Adipose tissue (tissue), 3 donors: Measurements from ENCODE around the gene NR2F1-AS1. TPM values are rescaled to one million over a fixed set of nuclear protein-coding genes. Genes with fewer than 3 reads are reported as not detected.
"Not testable (repeated sequence)": the region's sequence is repeated elsewhere in the genome, so short reads cannot be mapped to it uniquely, and the experiment has no call there.

ENCODE experiments used
- H3K27ac ChIP-seq: one replicate; pipeline ENCODE4 v1.5.1; 2013; ENCODE audit warnings: low read depth, low read length
- WGBS, 3 donors: extraction: QIAGEN DNeasy Blood & Tissue Kit; methylation state at CpG; one replicate each; pipeline ENCODE4 v1.1.7; 2013; 5-methylcytosine and 5-hydroxymethylcytosine counted together
- polyA plus RNA-seq, 3 donors: library from polyadenylated mRNA; stranded (reverse); fragments of 200-250 nt; gene quantifications; one replicate each; pipeline ENCODE4 v1.2.3, GENCODE V29; 2013
- donor health status: healthy with polysubstance abuse.
- donor health status: Bipolar disorder and iron deficiency.
- donor health status: healthy.

Gene NR2F1-AS1
- polyA plus RNA-seq, 3 donors = 1.5 to 44.1 (median 10.8) TPM

DNA sequence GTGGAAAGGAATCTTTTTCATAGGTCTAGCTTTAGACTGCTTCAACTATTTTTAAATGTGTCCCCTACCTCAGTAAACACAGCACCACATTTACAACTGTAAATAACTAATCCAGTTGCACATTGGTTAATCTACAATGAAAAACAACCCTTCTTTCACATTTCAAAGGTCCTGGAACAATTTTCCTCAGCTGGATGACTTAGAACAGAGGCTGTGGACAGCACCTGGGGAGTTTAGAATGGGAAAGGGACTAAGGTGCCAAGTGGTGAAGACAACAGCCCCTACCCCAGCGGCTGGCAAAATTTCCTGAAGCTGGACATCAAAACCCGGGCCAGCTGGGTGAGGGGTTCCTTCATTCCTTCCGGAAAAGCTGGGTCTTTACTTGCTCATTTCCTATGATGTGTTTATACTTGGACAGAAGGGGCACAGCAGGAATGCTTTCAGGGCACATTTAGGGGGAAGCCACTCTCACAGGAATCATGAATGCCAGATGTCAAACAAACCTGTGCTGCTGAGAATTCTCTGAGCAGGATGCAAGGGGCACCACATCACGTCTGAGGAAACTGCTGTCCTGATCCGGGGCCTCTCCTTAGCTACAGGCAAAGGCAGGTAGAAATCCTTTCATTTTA lies 158.3 kb downstream of the NR2F1-AS1 start:
- 38 to 59% (median 52%) methylated on average over 5 of the region's 5 CpGs for WGBS, 3 donors
- H3K27ac ChIP-seq = no peak overlapping the region

DNA sequence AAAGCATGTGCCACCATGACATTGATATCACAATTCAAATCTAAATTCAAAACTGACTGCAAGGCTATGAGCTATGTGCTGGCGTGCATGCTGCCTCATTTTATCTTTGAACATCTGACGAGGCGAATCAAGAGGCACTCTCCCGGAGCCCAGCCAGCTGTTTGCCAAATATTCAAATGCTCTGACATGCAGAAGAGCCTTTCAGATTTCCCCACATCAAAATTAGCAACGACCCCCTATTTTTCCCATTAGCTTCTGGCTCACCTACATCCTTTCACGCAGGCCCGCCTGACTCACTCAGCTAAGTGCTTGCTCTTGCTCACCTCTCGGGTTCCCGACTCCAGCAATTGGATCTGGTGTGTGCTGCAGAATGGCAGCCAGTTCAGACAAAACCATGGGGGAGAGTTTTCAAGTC lies 159.0 kb downstream of the NR2F1-AS1 start:
- WGBS, 3 donors = 61 to 85% (median 83%) methylated on average over 9 of the region's 9 CpGs
- H3K27ac ChIP-seq = no peak overlapping the region

DNA sequence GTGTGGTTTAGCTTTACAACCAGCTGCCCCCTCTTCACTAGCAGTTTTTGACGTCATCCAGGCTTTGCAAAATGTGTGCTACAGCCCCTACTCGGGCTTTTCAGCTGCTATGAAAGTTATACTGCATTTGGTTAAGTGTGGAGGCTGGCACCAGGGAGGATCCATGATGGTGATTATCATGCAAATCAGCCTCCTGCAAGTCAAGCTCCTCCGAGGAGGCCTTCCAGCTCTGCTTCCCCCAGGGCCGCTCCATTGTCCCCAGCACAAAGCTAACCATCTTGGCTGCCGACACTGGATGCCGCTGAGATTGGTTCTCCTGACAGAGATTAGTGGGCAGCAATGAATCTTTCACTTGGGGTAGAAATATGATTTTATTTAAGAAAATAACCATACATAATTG lies 159.6 kb downstream of the NR2F1-AS1 start:
- WGBS, 3 donors = 77 to 89% (median 83%) methylated on average over 6 of the region's 6 CpGs
- H3K27ac ChIP-seq = no peak overlapping the region

DNA sequence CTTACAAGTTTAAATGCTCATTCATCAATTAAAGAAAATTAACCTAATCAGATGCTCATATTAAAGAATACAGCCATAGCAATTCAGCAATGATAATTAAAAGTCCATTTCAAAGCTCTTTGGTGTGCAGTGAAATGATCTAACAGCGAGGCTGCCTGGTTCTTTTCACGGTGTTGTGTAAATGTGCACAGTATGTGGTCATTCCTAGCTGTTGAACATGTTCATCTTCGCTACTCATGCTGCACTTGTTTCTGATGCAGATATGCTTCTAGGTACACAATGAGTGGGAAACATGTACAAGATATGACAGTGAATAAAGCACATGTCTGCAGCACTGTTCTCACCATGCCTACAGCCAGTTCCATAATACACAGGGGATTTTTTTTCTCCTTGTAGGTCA lies 163.5 kb downstream of the NR2F1-AS1 start:
- 85 to 92% (median 90%) methylated on average over 3 of the region's 3 CpGs for WGBS, 3 donors
- H3K27ac ChIP-seq = no peak overlapping the region

DNA sequence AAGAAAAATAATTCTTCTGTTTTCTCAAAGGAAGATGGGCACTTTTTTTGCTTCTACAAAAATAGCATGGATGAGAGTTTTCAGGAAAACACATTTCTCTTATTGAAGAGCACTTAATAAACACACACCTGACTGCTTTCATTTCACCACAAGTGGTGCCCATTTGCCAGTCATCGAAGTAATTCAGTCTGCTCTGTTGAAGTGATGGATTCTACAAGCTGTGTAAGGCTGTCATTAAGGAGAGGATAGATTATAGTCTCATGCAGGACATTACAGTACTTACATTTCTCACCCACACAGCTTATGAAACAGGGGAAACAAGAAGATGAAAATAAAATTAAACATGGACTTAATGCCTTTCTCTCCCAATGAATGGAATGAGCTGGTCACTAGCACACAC lies 165.2 kb downstream of the NR2F1-AS1 start:
- no peak overlapping the region for H3K27ac ChIP-seq
- 57 to 68% (median 64%) methylated on average over 1 of the region's 1 CpG for WGBS, 3 donors

DNA sequence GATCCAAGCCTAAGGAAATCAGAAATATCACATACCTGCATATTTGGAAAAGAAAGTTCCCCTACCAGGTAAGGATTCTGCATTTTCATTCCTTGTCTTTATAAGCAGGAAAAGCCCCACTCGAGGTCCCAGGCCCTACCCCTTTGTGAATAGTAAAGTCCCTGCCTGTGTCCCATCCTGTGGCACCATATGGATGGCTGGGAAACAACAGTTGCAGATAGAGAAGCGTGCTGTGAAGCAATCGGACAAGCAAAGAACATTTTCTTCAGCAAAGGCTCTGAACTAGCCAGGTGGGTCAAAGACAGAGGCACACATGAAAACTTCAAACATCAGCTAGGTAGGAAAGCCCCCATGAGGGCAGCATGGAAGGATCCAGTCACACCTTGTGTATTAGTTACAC lies 169.3 kb downstream of the NR2F1-AS1 start:
- no peak overlapping the region for H3K27ac ChIP-seq
- WGBS, 3 donors = 56 to 76% (median 76%) methylated on average over 3 of the region's 3 CpGs

DNA sequence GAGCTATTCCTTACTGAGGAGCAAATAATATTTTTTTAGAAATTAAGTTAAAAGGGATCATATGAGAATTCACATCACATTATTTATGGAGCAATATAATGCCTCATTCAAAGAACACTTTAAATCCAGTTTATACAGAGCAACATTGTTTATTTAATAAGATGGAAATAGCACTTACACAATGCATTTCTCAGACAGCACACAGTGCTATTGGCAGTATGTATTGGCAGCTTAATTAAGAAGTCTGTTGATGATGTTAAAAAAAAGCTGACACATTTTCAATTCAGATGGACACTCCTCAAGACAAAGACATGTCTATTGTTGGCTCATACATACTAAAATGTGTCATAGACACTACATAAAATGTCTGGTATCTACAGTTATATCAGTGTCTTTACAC lies 171.3 kb downstream of the NR2F1-AS1 start:
- no peak overlapping the region for H3K27ac ChIP-seq

DNA sequence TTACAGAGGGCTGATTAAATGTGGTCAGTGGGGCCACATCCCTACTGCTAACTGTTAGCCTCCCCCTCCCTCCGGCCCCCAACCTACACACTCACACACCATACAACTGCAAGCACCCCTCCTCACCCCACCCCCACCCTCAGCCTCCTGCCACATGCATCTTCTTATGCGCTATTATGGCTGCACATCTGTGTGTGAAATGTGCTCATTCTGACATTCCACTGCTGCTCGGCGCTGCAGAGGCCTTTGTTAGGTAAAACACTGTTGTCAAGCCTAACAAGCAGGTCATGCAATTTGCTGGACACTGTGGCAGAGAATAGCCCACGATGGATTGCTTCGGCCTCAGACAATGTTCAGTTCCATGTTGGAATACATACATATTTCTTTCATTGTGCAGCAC lies 173.6 kb downstream of the NR2F1-AS1 start:
- 54 to 85% (median 83%) methylated on average over 6 of the region's 6 CpGs for WGBS, 3 donors
- H3K27ac ChIP-seq = no peak overlapping the region

DNA sequence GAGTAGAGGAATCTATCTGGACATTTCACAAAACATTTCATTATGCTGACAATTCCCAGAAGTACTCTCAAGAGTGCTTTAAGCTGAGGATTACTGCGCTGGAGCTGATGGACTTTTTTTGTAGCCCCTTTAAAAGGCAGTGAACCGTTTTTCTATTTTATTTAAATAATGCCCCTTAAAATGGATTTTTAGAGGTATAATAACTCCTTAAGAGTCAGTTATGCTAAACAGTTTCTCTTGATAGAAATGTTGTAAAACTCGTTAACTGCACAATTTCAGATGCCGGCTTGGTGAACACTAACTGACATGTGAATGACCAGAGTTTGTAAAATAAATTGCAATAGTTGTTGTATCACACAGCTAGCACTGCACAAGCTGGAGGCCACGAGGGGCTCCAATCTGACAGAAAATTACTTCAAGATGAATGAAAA lies 174.0 kb downstream of the NR2F1-AS1 start:
- 58 to 69% (median 69%) methylated on average over 5 of the region's 5 CpGs for WGBS, 3 donors
- no peak overlapping the region for H3K27ac ChIP-seq

DNA sequence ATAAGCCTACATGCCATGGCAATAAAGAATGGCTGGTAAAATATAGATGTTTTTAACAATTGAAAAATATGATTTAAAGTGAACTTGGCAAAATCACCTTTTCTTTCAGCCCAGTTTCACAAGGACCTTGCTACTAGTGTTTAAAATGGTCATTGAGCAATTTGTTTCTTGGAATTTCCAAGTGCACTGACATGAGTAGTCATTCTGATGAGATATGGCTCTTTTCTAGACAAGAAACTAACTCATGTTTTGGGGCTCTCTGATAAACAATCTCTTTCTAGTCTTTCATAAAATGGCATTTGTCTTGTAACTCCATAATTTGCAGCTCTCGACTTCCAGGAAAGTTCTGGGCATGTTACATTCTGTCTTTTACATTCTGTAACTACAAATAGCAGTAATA lies 176.8 kb downstream of the NR2F1-AS1 start:
- H3K27ac ChIP-seq = no peak overlapping the region
- 50 to 73% (median 56%) methylated on average over 1 of the region's 1 CpG for WGBS, 3 donors

DNA sequence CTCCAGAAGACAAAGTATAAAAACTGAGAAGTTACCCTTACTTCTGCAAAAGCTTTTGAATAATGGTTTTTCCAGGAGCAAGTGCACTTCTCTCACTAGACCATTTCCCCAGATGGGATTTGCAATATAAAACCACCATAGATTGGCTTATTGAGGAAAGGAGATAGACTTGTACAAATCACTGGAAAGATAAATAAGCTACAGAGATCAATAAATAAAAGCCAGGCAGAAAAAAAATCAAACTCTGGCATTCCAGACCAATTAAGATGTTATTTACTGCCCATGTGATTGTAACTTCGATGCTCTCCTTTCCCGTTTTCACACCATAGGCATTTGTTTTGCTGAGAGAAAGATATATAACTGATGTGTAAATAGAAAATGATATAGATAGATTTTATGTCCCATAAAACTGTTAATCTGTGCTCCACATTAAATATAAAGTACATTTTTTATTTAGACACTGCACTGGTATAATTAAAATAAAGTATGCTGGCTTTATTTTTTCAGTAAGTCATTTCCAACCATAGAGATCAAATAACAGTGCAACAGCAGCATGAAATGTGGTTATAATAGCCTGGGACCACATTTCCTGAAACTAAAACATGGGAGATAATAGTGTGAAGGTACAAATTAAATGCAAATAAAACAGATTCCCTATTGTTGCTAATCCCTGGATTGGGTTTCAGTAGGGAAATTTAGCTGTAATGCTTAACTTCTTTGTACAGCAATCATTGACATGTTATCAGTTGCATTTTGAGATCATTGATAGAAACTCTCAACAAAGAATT lies 177.7 kb downstream of the NR2F1-AS1 start:
- 34 to 93% (median 88%) methylated on average over 2 of the region's 2 CpGs for WGBS, 3 donors
- no peak overlapping the region for H3K27ac ChIP-seq

DNA sequence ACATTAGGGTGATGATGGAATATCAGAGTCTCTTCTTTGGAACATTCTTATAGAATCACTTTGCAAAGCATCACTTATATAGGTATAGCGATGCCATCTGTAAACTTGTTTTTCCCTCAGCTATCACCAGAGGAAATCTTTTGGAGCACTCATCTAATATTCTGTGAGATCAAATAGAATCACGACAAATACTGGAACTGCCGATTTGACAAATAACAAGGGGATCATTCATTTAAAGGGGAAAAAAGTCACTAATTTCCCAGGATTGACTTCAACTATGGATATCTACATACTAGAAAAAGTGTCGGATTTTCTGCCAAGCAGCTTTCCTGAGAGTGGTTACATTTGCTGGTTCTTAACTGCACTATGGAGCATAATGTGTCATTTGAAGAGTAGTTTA lies 178.6 kb downstream of the NR2F1-AS1 start:
- 81 to 89% (median 88%) methylated on average over 4 of the region's 4 CpGs for WGBS, 3 donors

DNA sequence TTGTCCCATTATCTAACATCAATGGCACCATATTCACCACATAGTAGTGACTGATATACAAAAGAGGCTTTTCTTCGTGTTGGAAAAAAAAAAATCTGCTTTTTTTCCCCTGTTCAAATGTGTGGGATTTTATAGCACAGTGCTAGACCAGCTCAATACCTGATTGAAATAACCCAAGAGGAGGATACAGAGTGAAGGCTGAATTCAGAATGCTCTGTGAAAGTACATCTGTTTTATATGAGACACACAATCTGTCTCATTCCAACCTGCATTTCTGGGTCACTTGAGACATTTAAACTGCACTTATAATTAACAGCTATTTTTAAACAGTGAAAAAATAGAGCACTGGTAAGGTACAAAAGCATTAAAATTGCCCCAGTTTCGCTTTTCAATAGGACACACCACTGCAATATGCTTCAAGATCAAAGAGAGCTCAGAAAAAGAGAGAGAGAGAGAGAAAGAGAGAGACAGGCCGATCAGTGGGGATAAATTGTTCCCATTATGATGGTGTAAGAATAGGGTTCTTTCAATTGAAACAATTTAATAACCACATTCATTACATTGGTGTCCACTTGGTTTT lies 179.3 kb downstream of the NR2F1-AS1 start:
- no peak overlapping the region for H3K27ac ChIP-seq
- 66 to 88% (median 68%) methylated on average over 3 of the region's 3 CpGs for WGBS, 3 donors

More for the DNA sequence above, 178.6 kb downstream of the NR2F1-AS1 start:
- no peak overlapping the region for H3K27ac ChIP-seq

DNA sequence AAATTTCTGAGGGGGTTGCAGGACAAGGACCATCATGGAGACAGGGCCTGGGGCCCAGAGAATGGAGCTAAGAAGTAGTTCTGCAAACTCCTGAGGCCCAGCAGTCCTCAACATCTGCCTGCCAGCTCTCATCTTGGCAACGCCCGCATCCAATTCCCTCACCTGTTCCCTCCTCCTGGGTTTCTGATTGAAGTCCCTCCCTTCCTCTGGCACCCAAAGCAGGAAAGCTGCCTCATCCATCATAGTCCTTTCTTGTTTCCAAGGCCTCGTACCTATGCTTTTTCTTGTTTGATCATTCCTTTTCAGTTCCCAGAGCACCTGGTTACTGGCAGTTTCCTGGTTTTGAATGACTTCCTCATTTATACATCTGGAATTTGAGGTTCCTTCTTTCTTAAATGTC lies 181.3 kb downstream of the NR2F1-AS1 start:
- 49 to 69% (median 59%) methylated on average over 3 of the region's 3 CpGs for WGBS, 3 donors

DNA sequence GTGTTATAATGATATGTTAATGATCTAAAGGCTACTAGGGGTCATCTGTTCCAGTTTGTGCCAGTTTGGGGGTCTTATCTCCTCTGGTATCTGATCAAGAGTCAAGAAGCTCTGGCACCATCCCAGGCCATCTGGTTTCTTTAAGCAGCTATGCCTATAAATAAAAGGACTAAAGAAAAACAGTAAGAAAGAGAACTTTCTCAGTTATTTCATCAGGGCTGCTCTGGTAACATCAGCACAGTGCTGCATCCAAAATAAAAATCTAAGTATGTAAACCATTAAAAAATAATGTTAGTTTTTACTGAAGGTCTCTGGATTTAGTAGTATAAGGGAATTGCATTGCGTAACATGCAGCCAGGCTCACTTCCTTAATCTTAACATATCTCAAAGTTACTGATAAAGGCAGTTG lies 185.0 kb downstream of the NR2F1-AS1 start:
- no peak overlapping the region for H3K27ac ChIP-seq
- 79 to 90% (median 88%) methylated on average over 1 of the region's 1 CpG for WGBS, 3 donors

More for the DNA sequence above, 181.3 kb downstream of the NR2F1-AS1 start:
- no peak overlapping the region for H3K27ac ChIP-seq

DNA sequence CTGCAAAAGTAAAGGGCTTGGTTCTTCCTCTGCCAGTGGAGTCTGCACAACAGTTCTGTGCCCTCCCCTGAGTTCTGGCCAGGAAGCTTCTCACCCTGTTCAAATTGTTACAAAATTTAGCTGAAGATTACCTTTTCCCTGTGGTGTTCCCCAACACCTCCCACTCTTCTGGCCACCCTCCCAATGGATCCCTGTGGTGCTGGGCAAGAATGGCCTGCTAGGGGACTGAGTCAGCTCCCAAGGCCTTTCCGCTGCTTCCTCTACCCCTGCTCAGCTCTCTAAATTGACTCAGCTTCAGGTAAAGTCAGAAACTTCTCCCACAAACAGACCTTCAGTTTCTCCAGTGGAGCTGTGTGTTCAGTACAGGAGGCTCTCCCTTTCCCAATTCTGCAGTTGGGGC lies 186.0 kb downstream of the NR2F1-AS1 start:
- no peak overlapping the region for H3K27ac ChIP-seq
- WGBS, 3 donors = 90 to 97% (median 97%) methylated on average over 1 of the region's 1 CpG

DNA sequence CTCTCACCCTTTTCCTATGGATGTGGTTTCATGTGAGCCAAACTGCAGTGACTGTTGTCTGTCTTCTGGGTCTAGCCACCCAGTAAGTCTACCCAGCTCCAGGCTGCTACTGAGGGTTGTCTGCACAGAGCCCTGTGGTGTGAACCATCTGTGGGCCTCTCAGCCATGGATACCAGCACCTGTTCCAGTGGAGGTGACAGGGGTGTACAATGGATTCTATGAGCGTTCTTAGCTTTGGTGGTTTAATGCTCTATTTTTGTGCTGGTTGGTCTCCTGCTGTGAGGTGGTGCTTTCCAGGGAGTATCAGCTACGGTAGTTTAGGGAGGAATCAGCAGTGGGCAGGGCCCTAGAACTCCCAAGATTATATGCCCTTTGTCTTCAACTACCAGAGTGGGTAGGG lies 186.7 kb downstream of the NR2F1-AS1 start:
- no peak overlapping the region for H3K27ac ChIP-seq
- WGBS, 3 donors = 85 to 93% (median 91%) methylated on average over 2 of the region's 2 CpGs

DNA sequence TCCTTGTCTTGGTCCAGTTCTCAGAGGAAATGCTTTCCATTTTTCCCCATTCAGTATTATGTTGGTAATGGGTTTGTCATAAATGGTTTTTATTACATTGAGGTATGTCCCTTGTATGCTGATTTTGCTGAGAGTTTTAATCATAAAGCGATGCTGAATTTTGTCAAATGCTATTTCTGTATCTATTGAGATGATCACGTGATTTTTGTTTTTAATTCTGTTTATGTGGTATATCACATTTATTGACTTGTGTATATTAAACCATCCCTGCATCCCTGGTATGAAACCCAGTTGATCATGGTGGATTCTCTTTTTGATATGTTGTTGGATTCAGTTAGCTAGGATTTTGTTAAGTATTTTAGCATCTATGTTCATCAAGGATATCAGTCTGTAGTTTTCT lies 189.8 kb downstream of the NR2F1-AS1 start:
- WGBS, 3 donors = 84 to 94% (median 93%) methylated on average over 2 of the region's 2 CpGs

DNA sequence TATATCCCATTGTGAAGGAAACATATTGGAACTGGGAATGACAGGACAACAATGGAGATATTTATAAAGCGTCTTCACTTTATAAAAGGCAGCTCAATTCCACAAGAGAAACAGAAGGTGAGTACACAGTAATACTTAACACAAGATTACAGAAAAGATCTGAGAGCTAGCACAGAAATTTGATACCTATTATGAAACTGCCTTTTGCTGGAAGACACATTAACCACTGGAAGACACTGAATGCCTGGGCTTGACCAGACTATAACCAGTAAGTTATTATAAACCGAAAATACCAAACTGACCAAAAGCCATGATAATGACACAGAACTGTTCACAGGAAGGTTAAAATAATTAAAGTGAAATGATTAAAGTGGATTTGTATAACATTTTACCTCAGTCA lies 195.4 kb downstream of the NR2F1-AS1 start:
- 72 to 91% (median 81%) methylated on average over 2 of the region's 2 CpGs for whole genome bisulfite sequencing, 3 donors

More for the DNA sequence above, 189.8 kb downstream of the NR2F1-AS1 start:
- H3K27ac ChIP-seq = not testable (repeated sequence)

DNA sequence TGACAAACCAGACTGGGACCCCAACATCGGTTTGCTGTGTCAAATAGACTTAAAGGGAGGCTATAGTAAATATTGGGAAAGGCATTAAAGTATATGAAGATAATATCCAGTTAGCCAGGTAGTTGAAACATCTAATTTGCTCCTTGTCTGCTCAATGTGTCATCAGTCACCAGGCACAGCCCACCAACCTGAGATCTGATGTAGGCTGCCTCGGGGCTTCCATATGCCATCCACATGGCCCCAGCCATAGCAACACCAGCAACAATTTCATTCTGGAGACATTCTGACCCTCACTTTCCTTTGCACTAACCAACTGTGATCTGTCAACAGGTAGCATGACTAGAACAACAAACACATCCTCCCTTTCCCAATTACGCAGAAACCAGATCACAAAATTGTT lies 196.0 kb downstream of the NR2F1-AS1 start:
- H3K27ac ChIP-seq = no peak overlapping the region
- WGBS, 3 donors = 90 to 95% (median 95%) methylated on average over 3 of the region's 3 CpGs

More for the DNA sequence above, 195.4 kb downstream of the NR2F1-AS1 start:
- H3K27ac ChIP-seq = no peak overlapping the region
